Transverse colon (tissue), 4 donors: ENCODE data around the gene RRP1B. TPM values are rescaled to one million over a fixed set of nuclear protein-coding genes. Genes with fewer than 3 reads are reported as not detected.

ENCODE experiments used
- DNase-seq: peaks from one replicate; pipeline ENCODE4 v3.0.0-alpha.2; 2019
- H3K27ac ChIP-seq, 4 donors: fragments of 200-600 bp; sonication (generic); 2 replicates each; pipeline ENCODE4 v1.5.1; 2016 to 2018; ENCODE audit warnings: inconsistent platforms in 4 of 4
- H3K27me3 ChIP-seq: fragments of 200-600 bp; sonication (generic); 2 replicates; pipeline ENCODE4 v1.5.1; 2017; ENCODE audit warnings: inconsistent platforms
- H3K36me3 ChIP-seq, 4 donors: fragments of 200-600 bp; sonication (generic); 2 replicates each; pipeline ENCODE4 v1.5.1; 2017 to 2019; ENCODE audit warnings: inconsistent platforms in 4 of 4
- H3K4me1 ChIP-seq, 4 donors: fragments of 200-600 bp; sonication (generic); 2 replicates each; pipeline ENCODE4 v1.5.1; 2017 to 2020; ENCODE audit warnings: inconsistent platforms in 4 of 4
- H3K4me3 ChIP-seq, 4 donors: fragments of 200-600 bp; sonication (generic); 1 replicate in 1 of 4; 2 replicates in 3 of 4; pipeline versions ENCODE4 v1.5.1 to v1.6.1; 2017 to 2019; ENCODE audit warnings: inconsistent platforms in 4 of 4
- H3K9me3 ChIP-seq, 2 donors: fragments of 200-600 bp; sonication (generic); 2 replicates each; pipeline ENCODE4 v1.5.1; 2017 to 2019; ENCODE audit warnings: inconsistent platforms in 2 of 2
- EP300 ChIP-seq: sonication (generic); formaldehyde crosslinking; IDR thresholded peaks from one replicate; pipeline ENCODE4 v1.6.1; 2017; ENCODE audit warnings: antibody characterized with exemption, low read depth
- POLR2A ChIP-seq: fragments of 450-650 bp; IDR thresholded peaks from one replicate; pipeline ENCODE4 v1.6.1; 2016; ENCODE audit warnings: antibody characterized with exemption, mild to moderate bottlenecking, moderate library complexity
- POLR2AphosphoS5 ChIP-seq, 3 donors: sonication (generic); formaldehyde crosslinking; IDR thresholded peaks; one replicate each; pipeline ENCODE4 v1.6.1; 2016; ENCODE audit warnings: antibody characterized with exemption in 3 of 3
- WGBS, 2 donors: methylation state at CpG; one replicate each; pipeline ENCODE4 v1.1.5; 2018; ENCODE audit warnings: low coverage in 1 of 2; 5-methylcytosine and 5-hydroxymethylcytosine counted together
- in situ Hi-C, 4 donors: fragments of 200-750 bp; cut with MboI; loops; one replicate each; pipeline versions ENCODE4 v1.15.0 to v1.15.1; 2017; ENCODE audit warnings: low sequenced_read_pairs in 3 of 4, low pct_ligation_motif_present in 1 of 4, low pct_unique_long_range_greater_than_20kb in 1 of 4
- intact Hi-C: fragments of 100-400 bp; cut with DNase I; formaldehyde crosslinking; loops from one replicate; pipeline ENCODE4 v1.15.1; 2023; ENCODE audit warnings: low total_unique reads
- total RNA-seq, 4 donors: library from RNA; depleted of rRNA; stranded (reverse); fragments of >200 nt; gene quantifications; one replicate each; pipeline ENCODE4 v1.1.0, GENCODE V29; 2016
- TF ChIP-seq, protein P1 (sequence below), 5 experiments: fragments of 200-600 bp in 3 of 5; fragments of 450-650 bp in 2 of 5; sonication (generic) in 3 of 5; IDR thresholded peaks; 1 replicate in 2 of 5; 2 replicates in 3 of 5; pipeline ENCODE4 v1.5.1; 2016 to 2017; ENCODE audit warnings: antibody characterized with exemption in 5 of 5, inconsistent platforms in 3 of 5, mild to moderate bottlenecking in 2 of 5, moderate library complexity in 1 of 5

The RRP1B gene
- total RNA-seq, 4 donors from 2014 or later, result 6.0 to 15.4 (median 12.0) TPM

DNA sequence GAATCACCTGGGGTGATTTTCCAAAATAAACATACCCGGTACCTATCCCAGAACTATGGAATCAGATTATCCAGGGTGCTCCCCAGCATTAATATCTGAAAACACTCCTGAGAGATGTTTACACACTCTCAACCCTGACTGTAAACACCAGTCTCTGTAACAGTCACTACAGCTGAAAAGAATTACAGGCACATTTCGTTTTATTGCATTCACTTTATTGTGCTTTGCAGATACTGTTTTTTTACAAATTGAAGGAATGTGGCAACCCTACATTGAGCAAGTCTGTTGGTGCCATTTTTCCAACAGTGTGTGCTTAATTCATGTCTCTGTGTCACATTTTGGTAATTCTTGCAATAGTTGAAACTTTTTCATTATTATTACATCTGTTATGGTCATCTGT, 31.8 kb upstream of the RRP1B start:
- H3K4me3 ChIP-seq, result no peak overlapping the region
- no peaks in the 10 kb centered on the region for H3K27me3 ChIP-seq
- H3K4me1 ChIP-seq, result peaks cover 0 to 7% (median 3%) of the 10 kb centered on the region in 4 donors
- H3K27ac ChIP-seq, result peak overlapping the region in 1 of 4 donors; percentile 12
- DNase-seq, result no peak
- WGBS, 2 donors, result 28 to 44% methylated on average over 2 of the region's 2 CpGs
- intact Hi-C loops (no loop called here), in situ Hi-C loops (no loop called here)
- H3K36me3 ChIP-seq, result no peaks in the 10 kb centered on the region
- TF ChIP-seq EP300 (no peak), POLR2A (no peak)
- H3K9me3 ChIP-seq, result peaks cover 0 to 6% of the 10 kb centered on the region in 2 donors

DNA sequence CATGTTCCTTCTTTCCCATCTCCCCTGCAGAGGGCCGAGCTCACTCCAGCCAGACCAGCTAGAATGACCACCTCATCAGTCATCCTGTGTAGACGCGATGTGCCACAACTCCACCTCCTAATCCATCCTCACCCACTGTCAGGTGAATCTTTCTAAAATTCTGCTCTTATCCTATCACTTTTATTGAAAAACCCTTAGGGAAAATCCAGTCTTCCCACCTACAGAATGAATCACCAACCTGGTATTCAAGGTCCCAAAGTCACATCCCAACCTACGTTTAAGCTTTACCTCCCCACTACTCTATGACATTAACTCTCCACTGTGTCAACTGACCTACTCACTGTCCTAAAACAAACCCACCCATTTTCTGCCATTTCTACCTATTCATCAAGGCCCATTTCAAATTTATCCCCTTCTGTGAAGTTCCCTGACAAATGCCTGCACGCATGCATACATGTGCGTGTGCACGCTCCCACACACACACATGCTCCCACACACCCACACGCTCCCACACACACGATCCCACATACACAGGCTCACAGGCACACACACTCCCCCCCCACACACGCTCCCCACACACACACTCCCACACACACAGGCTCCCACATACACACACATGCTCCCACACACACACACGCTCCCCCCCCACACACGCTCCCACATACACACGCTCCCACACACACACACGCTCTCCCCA, 27.8 kb upstream of the RRP1B start:
- H3K9me3 ChIP-seq, result peaks cover 0 to 6% of the 10 kb centered on the region in 2 donors
- H3K4me3 ChIP-seq, result no peak overlapping the region
- intact Hi-C loops (no loop called here), in situ Hi-C loops (no loop called here)
- TF ChIP-seq EP300 (no peak), POLR2A (no peak), POLR2AphosphoS5 (IDR thresholded peaks at IDR 0.05) (no peak)
- TF ChIP-seq, protein P1, sequence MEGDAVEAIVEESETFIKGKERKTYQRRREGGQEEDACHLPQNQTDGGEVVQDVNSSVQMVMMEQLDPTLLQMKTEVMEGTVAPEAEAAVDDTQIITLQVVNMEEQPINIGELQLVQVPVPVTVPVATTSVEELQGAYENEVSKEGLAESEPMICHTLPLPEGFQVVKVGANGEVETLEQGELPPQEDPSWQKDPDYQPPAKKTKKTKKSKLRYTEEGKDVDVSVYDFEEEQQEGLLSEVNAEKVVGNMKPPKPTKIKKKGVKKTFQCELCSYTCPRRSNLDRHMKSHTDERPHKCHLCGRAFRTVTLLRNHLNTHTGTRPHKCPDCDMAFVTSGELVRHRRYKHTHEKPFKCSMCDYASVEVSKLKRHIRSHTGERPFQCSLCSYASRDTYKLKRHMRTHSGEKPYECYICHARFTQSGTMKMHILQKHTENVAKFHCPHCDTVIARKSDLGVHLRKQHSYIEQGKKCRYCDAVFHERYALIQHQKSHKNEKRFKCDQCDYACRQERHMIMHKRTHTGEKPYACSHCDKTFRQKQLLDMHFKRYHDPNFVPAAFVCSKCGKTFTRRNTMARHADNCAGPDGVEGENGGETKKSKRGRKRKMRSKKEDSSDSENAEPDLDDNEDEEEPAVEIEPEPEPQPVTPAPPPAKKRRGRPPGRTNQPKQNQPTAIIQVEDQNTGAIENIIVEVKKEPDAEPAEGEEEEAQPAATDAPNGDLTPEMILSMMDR (IDR thresholded peaks at IDR 0.05), result no peak
- H3K4me1 ChIP-seq, result peaks cover 0 to 7% (median 3%) of the 10 kb centered on the region in 4 donors
- DNase-seq, result no peak
- H3K27ac ChIP-seq, result no peak overlapping the region
- no peaks in the 10 kb centered on the region for H3K27me3 ChIP-seq
- no peaks in the 10 kb centered on the region for H3K36me3 ChIP-seq
- WGBS, 2 donors, result 89 to 93% methylated on average over 5 to 14 of the region's 14 CpGs

DNA sequence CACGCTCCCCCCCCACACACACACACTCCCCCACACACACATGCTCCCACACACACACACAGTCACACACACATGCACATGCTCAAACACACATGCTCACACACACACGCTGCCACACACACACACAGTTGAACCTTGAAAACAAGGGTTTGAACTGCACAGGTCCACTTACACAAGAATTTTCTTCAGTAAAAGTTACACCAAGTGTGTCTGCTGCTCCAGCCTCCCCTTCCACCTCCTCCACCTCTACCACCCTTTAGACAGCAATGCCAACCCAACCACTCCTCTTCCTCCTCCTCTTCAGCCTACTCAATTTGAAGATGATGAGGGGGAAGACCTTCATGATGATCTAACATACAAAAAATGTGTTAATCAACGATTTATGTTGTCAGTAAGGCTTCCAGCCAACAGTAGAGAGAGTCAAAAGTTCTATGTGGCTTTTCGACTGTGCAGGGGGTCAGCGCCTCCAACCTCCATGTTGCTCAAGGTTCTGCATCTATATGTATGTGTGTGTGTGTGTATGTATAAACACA, 26.9 kb upstream of the RRP1B start:
- Histone ChIP-seq H3K4me3 (no peak overlapping the region), H3K27ac (no peak overlapping the region), H3K36me3 (no peaks in the 10 kb centered on the region), H3K9me3 (peaks cover 0 to 6% of the 10 kb centered on the region in 2 donors), H3K4me1 (peaks cover 0 to 3% (median 1%) of the 10 kb centered on the region in 4 donors), H3K27me3 (no peaks in the 10 kb centered on the region)
- 40 to 76% methylated on average over 1 to 5 of the region's 5 CpGs for WGBS, 2 donors
- in situ Hi-C loops (no loop called here), intact Hi-C loops (no loop called here)
- DNase-seq, result no peak
- no peak for TF ChIP-seq POLR2A
- TF ChIP-seq EP300, result no peak
- TF ChIP-seq POLR2AphosphoS5 (IDR thresholded peaks at IDR 0.05), result no peak
- TF ChIP-seq, protein P1 (IDR thresholded peaks at IDR 0.05), result no peak

DNA sequence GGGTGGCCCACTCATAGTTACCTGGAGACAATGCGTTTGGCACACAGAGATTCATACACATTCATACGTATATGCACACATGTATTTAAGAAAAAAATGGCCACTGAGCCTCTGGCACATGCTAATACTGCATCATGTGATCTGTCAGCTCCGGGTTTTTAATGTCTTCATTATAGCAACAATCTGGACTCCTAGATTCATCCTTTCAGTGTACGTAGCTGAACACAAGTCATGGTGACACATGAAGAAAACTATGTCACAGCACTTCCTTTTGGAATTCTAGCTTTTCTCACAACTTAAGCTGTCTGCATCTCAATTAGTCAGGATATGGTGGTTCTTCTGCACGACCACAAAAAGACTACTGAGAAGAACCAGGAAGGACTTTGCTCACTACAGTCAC, 24.7 kb upstream of the RRP1B start:
- TF ChIP-seq, protein P1 (IDR thresholded peaks at IDR 0.05), result no peak
- TF ChIP-seq POLR2AphosphoS5 (IDR thresholded peaks at IDR 0.05) (no peak), EP300 (no peak)
- Histone ChIP-seq H3K27me3 (no peaks in the 10 kb centered on the region), H3K4me1 (no peaks in the 10 kb centered on the region), H3K36me3 (no peaks in the 10 kb centered on the region), H3K27ac (no peak overlapping the region), H3K4me3 (no peak overlapping the region), H3K9me3 (no peaks in the 10 kb centered on the region)
- 77 to 79% methylated on average over 5 of the region's 5 CpGs for WGBS, 2 donors
- intact Hi-C loops, result no loop called here
- in situ Hi-C loops, result no loop called here
- no peak for DNase-seq
